Measurements from ENCODE around the gene SMAD3.

SMAD3 gene

DNA sequence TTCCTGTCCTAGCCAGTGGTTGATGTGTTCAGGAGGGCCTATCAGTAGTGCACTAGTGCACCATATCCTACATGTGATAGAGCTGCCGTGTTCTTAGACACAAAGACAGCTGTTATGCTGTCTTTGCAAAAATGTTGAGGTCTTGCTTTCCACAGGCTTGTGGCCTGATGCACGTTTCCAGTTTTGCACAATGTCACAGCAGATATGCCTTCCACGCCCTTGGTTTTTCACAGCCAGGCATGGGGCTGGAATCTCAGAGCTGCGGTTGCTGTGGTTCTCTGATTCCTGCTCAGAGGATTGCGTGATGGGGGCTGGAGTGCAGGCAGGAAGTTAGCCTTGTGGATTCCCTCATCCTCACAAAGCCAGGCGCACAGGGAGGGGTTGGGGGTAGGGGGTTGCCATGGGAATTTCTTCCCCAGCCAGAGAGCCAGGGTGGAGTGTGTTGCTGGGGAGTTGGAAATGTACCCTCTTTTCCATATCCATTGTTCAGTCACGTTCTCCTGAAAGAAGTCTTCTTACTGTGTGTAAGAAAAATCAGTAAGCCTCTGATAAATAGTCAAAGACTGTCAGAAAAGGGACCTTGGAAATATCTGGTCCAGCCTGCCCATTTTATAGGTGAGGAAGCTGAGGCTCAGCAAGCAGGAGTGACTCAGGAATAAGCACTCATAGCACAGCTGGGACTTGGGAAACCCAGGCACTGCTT is 79.4 kb downstream of the SMAD3 start:
- DNase-seq = no peak
- TF ChIP-seq, protein P1, sequence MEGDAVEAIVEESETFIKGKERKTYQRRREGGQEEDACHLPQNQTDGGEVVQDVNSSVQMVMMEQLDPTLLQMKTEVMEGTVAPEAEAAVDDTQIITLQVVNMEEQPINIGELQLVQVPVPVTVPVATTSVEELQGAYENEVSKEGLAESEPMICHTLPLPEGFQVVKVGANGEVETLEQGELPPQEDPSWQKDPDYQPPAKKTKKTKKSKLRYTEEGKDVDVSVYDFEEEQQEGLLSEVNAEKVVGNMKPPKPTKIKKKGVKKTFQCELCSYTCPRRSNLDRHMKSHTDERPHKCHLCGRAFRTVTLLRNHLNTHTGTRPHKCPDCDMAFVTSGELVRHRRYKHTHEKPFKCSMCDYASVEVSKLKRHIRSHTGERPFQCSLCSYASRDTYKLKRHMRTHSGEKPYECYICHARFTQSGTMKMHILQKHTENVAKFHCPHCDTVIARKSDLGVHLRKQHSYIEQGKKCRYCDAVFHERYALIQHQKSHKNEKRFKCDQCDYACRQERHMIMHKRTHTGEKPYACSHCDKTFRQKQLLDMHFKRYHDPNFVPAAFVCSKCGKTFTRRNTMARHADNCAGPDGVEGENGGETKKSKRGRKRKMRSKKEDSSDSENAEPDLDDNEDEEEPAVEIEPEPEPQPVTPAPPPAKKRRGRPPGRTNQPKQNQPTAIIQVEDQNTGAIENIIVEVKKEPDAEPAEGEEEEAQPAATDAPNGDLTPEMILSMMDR (IDR thresholded peaks at IDR 0.05; ENCODE audit: low read depth, low read length) = no peak
- Histone ChIP-seq H3K27ac (no peak overlapping the region), H3K4me3 (ENCODE audit: low read depth, low read length) (no peak overlapping the region), H3K9me3 (ENCODE audit: severe bottlenecking) (no peaks in the 10 kb centered on the region), H3K27me3 (ENCODE audit: insufficient read depth, low read depth, severe bottlenecking) (no peaks in the 10 kb centered on the region), H3K36me3 (no peaks in the 10 kb centered on the region)

DNA sequence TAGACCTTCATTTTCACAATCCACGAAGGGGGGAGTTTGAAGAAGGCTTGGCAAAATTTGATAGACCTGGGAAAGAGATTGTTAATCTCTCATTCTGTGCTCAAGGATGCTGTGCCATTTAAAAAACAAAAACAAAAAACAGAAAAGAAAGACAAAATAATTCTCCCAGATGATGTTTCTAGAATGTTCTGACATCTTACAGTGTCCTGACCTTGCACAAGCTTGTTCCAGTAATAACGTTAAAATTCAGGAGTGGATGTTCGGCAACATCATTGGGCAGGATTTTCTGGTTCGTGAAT is 79.9 kb downstream of the SMAD3 start:
- H3K27me3 ChIP-seq (ENCODE audit: insufficient read depth, low read depth, severe bottlenecking) = no peaks in the 10 kb centered on the region
- no peaks in the 10 kb centered on the region for H3K36me3 ChIP-seq
- H3K9me3 ChIP-seq (ENCODE audit: severe bottlenecking) = no peaks in the 10 kb centered on the region
- TF ChIP-seq, protein P1 (IDR thresholded peaks at IDR 0.05; ENCODE audit: low read depth, low read length) = no peak
- H3K27ac ChIP-seq = no peak overlapping the region
- no peak for DNase-seq
- H3K4me3 ChIP-seq (ENCODE audit: low read depth, low read length) = no peak overlapping the region

DNA sequence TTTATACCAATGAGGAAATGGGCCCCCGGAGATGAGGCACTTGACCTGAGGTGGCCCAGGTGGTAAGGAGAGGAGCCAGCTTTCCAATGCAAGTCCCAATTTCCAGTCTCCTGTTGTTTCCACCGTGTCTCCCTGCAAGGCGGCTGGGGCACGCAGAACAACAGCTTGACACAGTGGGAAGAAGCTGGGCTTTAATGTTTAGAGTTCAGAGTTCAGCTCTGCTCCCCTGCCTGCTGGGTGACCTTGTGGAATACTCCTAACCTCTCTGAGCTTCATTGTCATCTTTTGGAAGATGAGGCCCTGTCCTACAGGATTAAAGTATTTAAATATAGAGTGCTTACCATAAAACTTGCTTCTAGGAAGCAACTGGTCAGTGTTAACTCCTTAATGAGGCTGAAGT is 80.3 kb downstream of the SMAD3 start:
- Histone ChIP-seq H3K27ac (no peak overlapping the region), H3K4me3 (ENCODE audit: low read depth, low read length) (no peak overlapping the region), H3K36me3 (no peaks in the 10 kb centered on the region), H3K9me3 (ENCODE audit: severe bottlenecking) (no peaks in the 10 kb centered on the region), H3K27me3 (ENCODE audit: insufficient read depth, low read depth, severe bottlenecking) (no peaks in the 10 kb centered on the region)
- TF ChIP-seq, protein P1 (IDR thresholded peaks at IDR 0.05; ENCODE audit: low read depth, low read length) = no peak
- DNase-seq = no peak

DNA sequence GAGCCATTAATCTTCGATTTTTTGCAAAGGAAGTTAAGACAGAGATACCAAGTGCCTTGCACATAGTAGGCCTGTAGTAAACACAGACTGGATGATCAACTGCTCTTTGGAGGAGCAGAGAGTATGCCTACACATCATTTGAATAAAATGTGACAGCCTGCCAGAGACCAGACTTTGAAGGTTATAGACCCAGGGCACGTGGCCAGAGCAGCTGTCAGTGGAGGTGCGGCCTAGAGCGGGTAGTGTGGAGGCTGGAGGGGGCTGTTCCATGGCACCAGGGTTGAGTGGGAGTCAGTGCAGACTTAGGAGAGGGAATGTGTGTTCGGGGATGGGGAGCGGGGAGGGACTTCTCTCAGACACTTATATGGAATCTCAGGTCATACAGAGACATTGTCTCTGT is 80.8 kb downstream of the SMAD3 start:
- H3K27me3 ChIP-seq (ENCODE audit: insufficient read depth, low read depth, severe bottlenecking) = no peaks in the 10 kb centered on the region
- no peaks in the 10 kb centered on the region for H3K9me3 ChIP-seq (ENCODE audit: severe bottlenecking)
- TF ChIP-seq, protein P1 (IDR thresholded peaks at IDR 0.05; ENCODE audit: low read depth, low read length) = no peak
- no peak for DNase-seq
- H3K4me3 ChIP-seq (ENCODE audit: low read depth, low read length) = no peak overlapping the region
- no peaks in the 10 kb centered on the region for H3K36me3 ChIP-seq
- no peak overlapping the region for H3K27ac ChIP-seq

DNA sequence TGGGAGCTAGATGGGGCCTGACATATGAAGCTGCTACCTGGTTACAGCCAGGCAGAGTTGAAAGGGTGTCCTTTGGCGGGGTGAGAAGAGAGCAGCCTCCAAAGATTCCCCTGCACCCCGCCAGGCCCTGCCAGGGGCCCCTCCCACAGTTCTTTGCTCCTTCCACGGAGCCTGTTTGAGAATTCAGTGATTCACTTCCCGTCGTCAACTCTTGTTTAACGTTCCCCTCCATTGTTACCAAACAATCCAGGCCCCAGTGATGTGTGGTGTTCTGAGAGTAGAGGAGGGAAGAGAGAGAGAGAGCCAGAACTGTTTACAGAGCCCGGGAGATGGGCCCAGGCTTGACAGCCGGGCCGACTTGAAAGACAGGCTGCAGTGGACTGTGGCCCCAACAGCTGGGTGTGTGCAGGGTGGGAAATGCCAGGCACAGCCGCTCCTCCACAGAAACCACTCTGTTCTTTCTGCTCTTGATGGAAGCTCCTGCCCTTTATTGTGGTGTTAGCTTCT is 81.5 kb downstream of the SMAD3 start:
- no peaks in the 10 kb centered on the region for H3K27me3 ChIP-seq (ENCODE audit: insufficient read depth, low read depth, severe bottlenecking)
- TF ChIP-seq, protein P1 (IDR thresholded peaks at IDR 0.05; ENCODE audit: low read depth, low read length) = no peak
- H3K4me3 ChIP-seq (ENCODE audit: low read depth, low read length) = no peak overlapping the region
- DNase-seq = no peak
- no peaks in the 10 kb centered on the region for H3K36me3 ChIP-seq
- no peak overlapping the region for H3K27ac ChIP-seq
- H3K9me3 ChIP-seq (ENCODE audit: severe bottlenecking) = no peaks in the 10 kb centered on the region

DNA sequence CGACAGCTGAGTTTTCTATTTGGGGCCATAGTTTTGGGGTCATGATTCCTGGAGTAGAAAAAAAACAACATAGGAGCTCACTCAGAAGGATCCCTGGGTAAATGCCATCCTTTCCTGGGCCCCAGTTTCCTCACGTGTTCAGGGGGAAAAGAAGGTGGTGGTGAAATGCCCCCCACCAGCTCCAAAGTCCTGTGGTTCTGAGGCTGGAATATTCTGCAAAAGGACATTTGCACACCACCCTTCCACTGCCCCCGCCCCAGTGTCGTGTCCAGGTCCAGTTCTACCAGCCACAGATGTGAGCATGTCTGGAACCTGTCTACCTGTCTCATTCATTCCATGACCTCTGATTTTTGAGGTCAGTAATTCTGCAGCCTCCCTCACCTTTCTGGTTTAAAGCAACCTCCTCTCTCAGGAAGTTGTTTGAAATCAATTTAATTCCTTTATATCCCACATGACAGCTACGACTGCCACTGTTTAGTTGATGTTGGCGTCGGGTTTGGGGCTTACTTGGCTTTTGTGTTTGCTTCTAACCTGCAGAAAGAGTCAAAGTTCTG is 82.1 kb downstream of the SMAD3 start:
- DNase-seq = no peak
- no peaks in the 10 kb centered on the region for H3K9me3 ChIP-seq (ENCODE audit: severe bottlenecking)
- no peak overlapping the region for H3K4me3 ChIP-seq (ENCODE audit: low read depth, low read length)
- TF ChIP-seq, protein P1 (IDR thresholded peaks at IDR 0.05; ENCODE audit: low read depth, low read length) = no peak
- H3K27ac ChIP-seq = no peak overlapping the region
- no peaks in the 10 kb centered on the region for H3K27me3 ChIP-seq (ENCODE audit: insufficient read depth, low read depth, severe bottlenecking)
- no peaks in the 10 kb centered on the region for H3K36me3 ChIP-seq
